OCI-LY1 (cell line): ENCODE results near the gene OSTF1.

ENCODE experiments used
- EZH2 ChIP-seq: fragments of 200-600 bp; sonication (generic), shearing (Covaris generic); IDR thresholded peaks from 2 replicates; pipeline ENCODE4 v1.8.0; 2017; ENCODE audit warnings: borderline replicate concordance, mixed run types, mild to moderate bottlenecking, antibody characterized with exemption, low read length, moderate library complexity, mixed read lengths
- TF ChIP-seq, protein P1 (sequence below): fragments of 200-600 bp; sonication (generic), shearing (Covaris generic); IDR thresholded peaks from 2 replicates; pipeline ENCODE4 v1.5.1; 2017; ENCODE audit warnings: mild to moderate bottlenecking, antibody characterized with exemption, low read length, moderate library complexity, mixed read lengths

DNA sequence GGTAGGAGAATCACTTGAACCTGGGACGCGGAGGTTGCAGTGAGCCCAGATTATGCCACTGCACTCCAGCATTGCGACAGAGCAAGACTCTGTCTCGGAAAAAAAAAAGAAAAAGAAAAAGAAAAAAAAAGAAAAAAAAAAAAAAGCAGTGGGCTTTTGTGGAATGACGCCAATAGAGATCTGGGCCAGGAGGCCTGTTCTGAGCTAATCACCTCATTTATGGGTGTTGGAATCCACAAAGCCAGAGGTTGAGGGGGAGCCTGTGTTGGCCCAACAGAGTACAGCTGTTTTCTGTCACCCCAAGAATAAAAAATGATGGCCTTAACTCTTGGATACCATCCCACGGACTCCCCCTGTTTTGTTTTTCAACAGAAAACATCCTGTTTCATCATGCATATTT, 18.5 kb downstream of the OSTF1 start:
- TF ChIP-seq, protein P1, sequence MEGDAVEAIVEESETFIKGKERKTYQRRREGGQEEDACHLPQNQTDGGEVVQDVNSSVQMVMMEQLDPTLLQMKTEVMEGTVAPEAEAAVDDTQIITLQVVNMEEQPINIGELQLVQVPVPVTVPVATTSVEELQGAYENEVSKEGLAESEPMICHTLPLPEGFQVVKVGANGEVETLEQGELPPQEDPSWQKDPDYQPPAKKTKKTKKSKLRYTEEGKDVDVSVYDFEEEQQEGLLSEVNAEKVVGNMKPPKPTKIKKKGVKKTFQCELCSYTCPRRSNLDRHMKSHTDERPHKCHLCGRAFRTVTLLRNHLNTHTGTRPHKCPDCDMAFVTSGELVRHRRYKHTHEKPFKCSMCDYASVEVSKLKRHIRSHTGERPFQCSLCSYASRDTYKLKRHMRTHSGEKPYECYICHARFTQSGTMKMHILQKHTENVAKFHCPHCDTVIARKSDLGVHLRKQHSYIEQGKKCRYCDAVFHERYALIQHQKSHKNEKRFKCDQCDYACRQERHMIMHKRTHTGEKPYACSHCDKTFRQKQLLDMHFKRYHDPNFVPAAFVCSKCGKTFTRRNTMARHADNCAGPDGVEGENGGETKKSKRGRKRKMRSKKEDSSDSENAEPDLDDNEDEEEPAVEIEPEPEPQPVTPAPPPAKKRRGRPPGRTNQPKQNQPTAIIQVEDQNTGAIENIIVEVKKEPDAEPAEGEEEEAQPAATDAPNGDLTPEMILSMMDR, result no peak
- TF ChIP-seq EZH2, result no peak
